ENCODE results near the gene THRAP3. TPM values are rescaled to one million over a fixed set of nuclear protein-coding genes. Genes with fewer than 3 reads are reported as not detected.

The THRAP3 gene
- total and polyA plus RNA-seq, 9 of the 15 experiments (the other 6 are each of a cell fraction or from before 2014, with no cell fraction given), result 66.2 to 135 (median 113) TPM

DNA sequence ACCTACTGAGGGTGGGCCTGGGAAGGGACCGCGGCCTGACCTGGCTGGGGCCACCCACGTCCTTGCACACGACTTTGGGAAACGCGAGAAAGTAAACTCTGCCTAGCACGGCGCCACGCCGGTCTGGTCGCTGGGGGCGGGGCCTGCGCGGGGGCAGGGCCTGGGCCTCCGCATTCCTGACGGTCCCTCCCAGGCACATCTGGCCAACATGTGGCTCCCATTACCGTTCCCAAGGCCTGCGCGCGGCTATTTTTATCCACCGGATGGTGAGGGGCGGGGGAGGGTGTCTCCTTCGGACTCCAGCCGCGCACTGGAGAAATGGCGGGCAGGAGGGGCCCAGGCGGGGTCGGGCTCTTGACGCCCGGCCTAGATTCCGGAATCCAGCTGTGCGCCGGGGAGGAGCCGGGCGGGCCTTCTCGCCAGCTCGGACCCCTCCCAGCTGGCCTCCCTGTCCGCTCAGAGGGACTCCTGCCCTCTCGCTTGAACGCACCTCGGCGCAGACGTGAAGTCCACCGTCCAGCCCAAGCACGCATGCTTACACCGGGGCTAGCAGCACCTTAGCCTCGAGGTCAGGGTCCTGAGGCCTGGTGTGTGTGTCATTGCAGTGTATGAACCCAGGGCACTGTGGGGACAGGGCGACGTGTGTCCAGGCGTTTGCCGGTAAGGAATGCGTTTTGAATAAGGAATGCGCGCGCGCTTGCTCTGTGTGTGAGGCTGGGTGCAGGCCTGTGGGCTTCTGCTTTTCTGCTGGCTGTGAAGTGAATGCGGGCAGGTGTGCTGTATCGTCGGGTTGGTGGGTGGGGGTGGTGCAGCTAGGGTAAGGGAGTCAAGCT is 97.1 kb downstream of the THRAP3 start (continued):
- TF ChIP-seq ETV1 (tag; conservative IDR thresholded peaks at IDR 0.05; ENCODE audit: low read depth) (peak; percentile 94), RBM22 (IDR thresholded peaks at IDR 0.05; ENCODE audit: low read depth, low read length, poor library complexity, severe bottlenecking) (no peak), BCOR (IDR thresholded peaks at IDR 0.05) (peak; percentile 51), GMEB1 (CRISPR knock-in tag; IDR thresholded peaks at IDR 0.05) (peak; percentile 29), RUNX1 (IDR thresholded peaks at IDR 0.05; ENCODE audit: low read depth) (no peak), RFX5 (IDR thresholded peaks at IDR 0.05; ENCODE audit: low read depth, low read length) (no peak), RCOR1 (IDR thresholded peaks at IDR 0.05; ENCODE audit: borderline replicate concordance in 1 of 2, low read depth in 2 of 2, low read length in 2 of 2) (peak in 1 of 2 experiments; percentile 89; a peak in 2 of 4 replicates), SRSF3 (IDR thresholded peaks at IDR 0.05; ENCODE audit: insufficient read depth, low read length) (no peak), ZFP36 (IDR thresholded peaks at IDR 0.05; ENCODE audit: low read depth, low read length, partially characterized antibody) (no peak), ZNF766 (CRISPR knock-in tag; conservative IDR thresholded peaks at IDR 0.05) (peak; percentile 59; the same call in 1 of the 2 replicates), BRF2 (IDR thresholded peaks at IDR 0.05; ENCODE audit: borderline replicate concordance, insufficient read depth, insufficient read length) (no peak), ILK (tag; IDR thresholded peaks at IDR 0.05; ENCODE audit: borderline replicate concordance, low read depth) (no peak), ZBTB2 (IDR thresholded peaks at IDR 0.05) (peak; percentile 70), POLR2AphosphoS5 (IDR thresholded peaks at IDR 0.05; ENCODE audit: control insufficient read depth, insufficient read depth, low read depth, low read length) (no peak; the same call in 1 of the 2 replicates)
- TF ChIP-seq, protein P1, sequence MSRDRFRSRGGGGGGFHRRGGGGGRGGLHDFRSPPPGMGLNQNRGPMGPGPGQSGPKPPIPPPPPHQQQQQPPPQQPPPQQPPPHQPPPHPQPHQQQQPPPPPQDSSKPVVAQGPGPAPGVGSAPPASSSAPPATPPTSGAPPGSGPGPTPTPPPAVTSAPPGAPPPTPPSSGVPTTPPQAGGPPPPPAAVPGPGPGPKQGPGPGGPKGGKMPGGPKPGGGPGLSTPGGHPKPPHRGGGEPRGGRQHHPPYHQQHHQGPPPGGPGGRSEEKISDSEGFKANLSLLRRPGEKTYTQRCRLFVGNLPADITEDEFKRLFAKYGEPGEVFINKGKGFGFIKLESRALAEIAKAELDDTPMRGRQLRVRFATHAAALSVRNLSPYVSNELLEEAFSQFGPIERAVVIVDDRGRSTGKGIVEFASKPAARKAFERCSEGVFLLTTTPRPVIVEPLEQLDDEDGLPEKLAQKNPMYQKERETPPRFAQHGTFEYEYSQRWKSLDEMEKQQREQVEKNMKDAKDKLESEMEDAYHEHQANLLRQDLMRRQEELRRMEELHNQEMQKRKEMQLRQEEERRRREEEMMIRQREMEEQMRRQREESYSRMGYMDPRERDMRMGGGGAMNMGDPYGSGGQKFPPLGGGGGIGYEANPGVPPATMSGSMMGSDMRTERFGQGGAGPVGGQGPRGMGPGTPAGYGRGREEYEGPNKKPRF (IDR thresholded peaks at IDR 0.05; ENCODE audit: low read depth, low read length), result no peak
- TF ChIP-seq, protein P2, sequence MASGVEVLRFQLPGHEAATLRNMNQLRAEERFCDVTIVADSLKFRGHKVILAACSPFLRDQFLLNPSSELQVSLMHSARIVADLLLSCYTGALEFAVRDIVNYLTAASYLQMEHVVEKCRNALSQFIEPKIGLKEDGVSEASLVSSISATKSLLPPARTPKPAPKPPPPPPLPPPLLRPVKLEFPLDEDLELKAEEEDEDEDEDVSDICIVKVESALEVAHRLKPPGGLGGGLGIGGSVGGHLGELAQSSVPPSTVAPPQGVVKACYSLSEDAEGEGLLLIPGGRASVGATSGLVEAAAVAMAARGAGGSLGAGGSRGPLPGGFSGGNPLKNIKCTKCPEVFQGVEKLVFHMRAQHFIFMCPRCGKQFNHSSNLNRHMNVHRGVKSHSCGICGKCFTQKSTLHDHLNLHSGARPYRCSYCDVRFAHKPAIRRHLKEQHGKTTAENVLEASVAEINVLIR (CRISPR knock-in tag; IDR thresholded peaks at IDR 0.05), result no peak

Measured in K562 (cell line).